ENCODE measurements around the gene RB1.

GRCh38 chr13:48431987-48432615 is 128.6 kb downstream of the RB1 start:
- no peak for TF ChIP-seq EZH2 (IDR thresholded peaks at IDR 0.05; ENCODE audit: borderline replicate concordance, low read length)
- no peak for TF ChIP-seq CTCF (conservative IDR thresholded peaks at IDR 0.05 in 1 of 2, IDR thresholded peaks at IDR 0.05 in 1 of 2; ENCODE audit: extremely low read depth in 1 of 2, insufficient read depth in 1 of 2, low read depth in 1 of 2, low read length in 2 of 2)

All from mammary epithelial cell (primary cell).